ENCODE data around the gene TFIP11.

DNA sequence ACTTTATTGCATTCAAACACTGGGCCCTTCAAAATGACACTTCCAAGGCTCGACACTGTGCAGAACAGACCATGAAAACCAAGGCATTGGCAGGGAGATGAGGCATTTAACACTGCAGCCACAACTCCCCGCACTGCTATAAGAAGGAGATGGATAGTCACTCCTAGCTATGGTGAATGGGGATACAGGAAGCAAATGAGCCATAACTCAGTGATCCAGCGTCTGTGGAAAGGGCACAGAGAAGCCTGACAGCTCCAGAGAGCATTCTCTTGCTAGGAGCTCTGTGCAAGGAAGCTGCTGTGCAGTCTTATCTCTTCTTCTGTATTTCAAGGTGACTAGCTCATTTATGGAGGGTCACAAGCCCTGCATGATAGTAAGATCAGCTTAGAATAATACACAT, 49.6 kb downstream of the TFIP11 start:
- TF ChIP-seq, protein P1, sequence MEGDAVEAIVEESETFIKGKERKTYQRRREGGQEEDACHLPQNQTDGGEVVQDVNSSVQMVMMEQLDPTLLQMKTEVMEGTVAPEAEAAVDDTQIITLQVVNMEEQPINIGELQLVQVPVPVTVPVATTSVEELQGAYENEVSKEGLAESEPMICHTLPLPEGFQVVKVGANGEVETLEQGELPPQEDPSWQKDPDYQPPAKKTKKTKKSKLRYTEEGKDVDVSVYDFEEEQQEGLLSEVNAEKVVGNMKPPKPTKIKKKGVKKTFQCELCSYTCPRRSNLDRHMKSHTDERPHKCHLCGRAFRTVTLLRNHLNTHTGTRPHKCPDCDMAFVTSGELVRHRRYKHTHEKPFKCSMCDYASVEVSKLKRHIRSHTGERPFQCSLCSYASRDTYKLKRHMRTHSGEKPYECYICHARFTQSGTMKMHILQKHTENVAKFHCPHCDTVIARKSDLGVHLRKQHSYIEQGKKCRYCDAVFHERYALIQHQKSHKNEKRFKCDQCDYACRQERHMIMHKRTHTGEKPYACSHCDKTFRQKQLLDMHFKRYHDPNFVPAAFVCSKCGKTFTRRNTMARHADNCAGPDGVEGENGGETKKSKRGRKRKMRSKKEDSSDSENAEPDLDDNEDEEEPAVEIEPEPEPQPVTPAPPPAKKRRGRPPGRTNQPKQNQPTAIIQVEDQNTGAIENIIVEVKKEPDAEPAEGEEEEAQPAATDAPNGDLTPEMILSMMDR (IDR thresholded peaks at IDR 0.05), result no peak
- TF ChIP-seq ZFX (IDR thresholded peaks at IDR 0.05; ENCODE audit: borderline replicate concordance), result no peak

All from 22Rv1 (cell line).